H1 (cell line): ENCODE results near the gene RHEB. TPM values are rescaled to one million over a fixed set of nuclear protein-coding genes. Genes with fewer than 3 reads are reported as not detected.

ENCODE experiments used
- CHD7 ChIP-seq: fragments of 300-600 bp; sonication (generic); IDR thresholded peaks from 2 replicates; pipeline ENCODE4 v1.7.1; 2012; ENCODE audit warnings: low read length, moderate library complexity, mild to moderate bottlenecking, inconsistent platforms; ENCODE audit not compliant: insufficient replicate concordance
- KDM4A ChIP-seq: IDR thresholded peaks from one replicate; pipeline ENCODE4 v1.7.1; 2012; ENCODE audit warnings: low read depth, mild to moderate bottlenecking, moderate library complexity, low read length, inconsistent platforms; ENCODE audit not compliant: severe bottlenecking
- SIN3A ChIP-seq, 2 experiments: IDR thresholded peaks in 1 of 2; conservative IDR thresholded peaks in 1 of 2; 2 replicates each; pipeline ENCODE4 v1.6.1; 2011 to 2012; ENCODE audit warnings: low read length in 2 of 2, improper control_type of control experiment in 1 of 2, low read depth in 1 of 2, mild to moderate bottlenecking in 1 of 2
- polyA plus RNA-seq, 7 experiments: library from polyadenylated mRNA; depleted of rRNA in 3 of 7; stranded (reverse) in 5 of 7; unstranded in 2 of 7; fragments of >200 nt in 5 of 7; fragments of 200-250 nt in 2 of 7; gene quantifications; 1 replicate in 5 of 7; 2 replicates in 1 of 7; 4 replicates in 1 of 7; pipeline versions ENCODE4 v1.2.1 to v1.2.3, GENCODE V29; 2011 to 2013; ENCODE audit warnings: missing spikeins in 2 of 7, mixed read lengths in 2 of 7
- total RNA-seq: library from RNA; stranded (reverse); fragmentation: NEBNext Ultra II Directional; extraction: Animal tissue kit (Norgen Biotek cat#: 25700); gene quantifications from 2 replicates; pipeline ENCODE4 v1.2.1, GENCODE V29; 2021

The RHEB gene
- total and polyA plus RNA-seq, 2 of the 8 experiments (the other 6 are each of a cell fraction or from before 2014, with no cell fraction given) = 60.8 to 132 TPM

- no peak for TF ChIP-seq CHD7
- no peak for TF ChIP-seq SIN3A (conservative IDR thresholded peaks at IDR 0.05 in 1 of 2, IDR thresholded peaks at IDR 0.05 in 1 of 2; ENCODE audit: low read depth in 1 of 2, low read length in 2 of 2)
- no peak for TF ChIP-seq KDM4A
Measured at GRCh38 chr7:151431281-151431767, 88.4 kb downstream of the RHEB start (continued).
